MCF 10A (cell line): Measurements from ENCODE around the gene PDE4D. TPM values are rescaled to one million over a fixed set of nuclear protein-coding genes. Genes with fewer than 3 reads are reported as not detected.

Source experiments
- BruUV-seq: library from RNA; stranded (reverse); fragments of 400-500 nt; replicated peaks from 2 replicates; lab custom pipeline; 2021; lab: Mats Ljungman, UMichigan
- CTCF ChIA-PET: fragments of 300-600 bp; sonication (Branson Sonifier 250); formaldehyde crosslinking; extraction: SDS; loops from one replicate; lab custom pipeline; 2021; ENCODE audit warnings: antibody characterized with exemption, inconsistent platforms; lab: Yijun Ruan, JAX
- POLR2A ChIA-PET: fragments of 300-600, 350-650 bp; sonication (Branson Sonifier 250); formaldehyde crosslinking; extraction: SDS; loops from one replicate; lab custom pipeline; 2020; ENCODE audit warnings: antibody characterized with exemption, inconsistent platforms; lab: Yijun Ruan, JAX
- DNase-seq: peaks from one replicate; pipeline ENCODE4 v3.0.0-alpha.2; 2018; ENCODE audit not compliant: unreplicated experiment
- H3K27ac Mint-ChIP-seq: one replicate; pipeline ENCODE4 v1.8.0; 2022; ENCODE audit warnings: mild to moderate bottlenecking, low read depth, mixed read lengths; ENCODE audit not compliant: unreplicated experiment
- H3K27me3 Mint-ChIP-seq: one replicate; pipeline ENCODE4 v1.8.0; 2022; ENCODE audit warnings: mixed read lengths; ENCODE audit not compliant: insufficient read depth, unreplicated experiment
- H3K36me3 Mint-ChIP-seq: one replicate; pipeline ENCODE4 v1.8.0; 2022; ENCODE audit warnings: mild to moderate bottlenecking, moderate library complexity, mixed read lengths; ENCODE audit not compliant: insufficient read depth, unreplicated experiment
- H3K4me1 Mint-ChIP-seq: one replicate; pipeline ENCODE4 v1.8.0; 2022; ENCODE audit warnings: mixed read lengths; ENCODE audit not compliant: insufficient read depth, unreplicated experiment
- H3K4me3 Mint-ChIP-seq: one replicate; pipeline ENCODE4 v1.8.0; 2022; ENCODE audit warnings: mild to moderate bottlenecking, moderate library complexity, mixed read lengths; ENCODE audit not compliant: unreplicated experiment
- H3K9me3 Mint-ChIP-seq: one replicate; pipeline ENCODE4 v1.8.0; 2022; ENCODE audit warnings: mixed read lengths; ENCODE audit not compliant: unreplicated experiment
- intact Hi-C: fragments of 100-400 bp; cut with micrococcal nuclease; formaldehyde crosslinking; loops from 2 replicates; pipeline ENCODE4 v1.14.1; 2022
- microRNA-seq: library from miRNA; unstranded; fragments of <30 nt; microRNA quantifications from one replicate; pipeline ENCODE4 v1.2.0, GENCODE V29; 2022
- total RNA-seq: library from RNA; stranded (reverse); gene quantifications from 2 replicates; pipeline ENCODE4 v1.2.3, GENCODE V29; 2022
- TF ChIP-seq, protein P1 (sequence below): fragments of 200-600 bp; IDR thresholded peaks from one replicate; pipeline ENCODE4 v1.8.0; 2022; ENCODE audit warnings: antibody characterized with exemption, mild to moderate bottlenecking; ENCODE audit not compliant: unreplicated experiment

Gene PDE4D
- total RNA-seq, 1 experiment from 2014 or later, result 85.0 TPM

DNA sequence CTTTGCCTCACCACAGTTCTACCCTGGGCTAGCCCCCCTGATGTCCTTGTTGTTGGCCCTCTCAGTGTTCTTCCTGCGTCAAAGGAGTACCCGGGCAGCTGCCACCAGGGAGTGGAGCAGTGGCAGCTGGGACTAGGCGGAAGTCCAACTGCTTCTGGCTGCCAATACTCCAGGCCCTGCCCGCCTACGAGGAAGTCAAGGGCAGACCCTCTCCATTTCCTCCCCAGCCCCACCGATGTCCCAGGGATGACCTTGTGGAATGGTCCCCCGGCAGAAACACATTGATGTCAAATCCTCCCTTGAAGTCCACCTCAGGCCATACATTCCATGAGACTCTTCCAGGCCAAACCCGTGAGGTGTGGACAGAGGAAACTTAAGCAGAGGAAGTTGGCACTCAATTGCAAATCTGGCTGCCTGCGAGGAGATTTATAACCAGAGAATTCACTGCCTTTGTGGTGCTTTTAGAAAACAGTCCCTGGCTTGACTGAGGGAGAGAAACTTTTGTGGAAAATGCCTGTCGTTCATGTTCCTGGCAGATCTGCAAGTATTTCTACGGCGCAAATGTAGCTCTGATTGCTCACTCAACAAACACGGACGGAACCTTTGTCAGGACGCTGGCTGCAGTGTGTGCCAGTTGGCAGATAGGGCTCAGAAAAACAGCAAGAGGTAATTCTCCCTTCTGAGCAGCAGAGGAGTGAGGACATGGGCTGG is 970.9 kb downstream of the PDE4D start:
- no peak for DNase-seq
- no TSS peak for BruUV-seq
- Mint-ChIP-seq H3K36me3 (no peaks in the 10 kb centered on the region), H3K27ac (no peak overlapping the region), H3K9me3 (no peaks in the 10 kb centered on the region), H3K27me3 (peaks cover 13% of the 10 kb centered on the region), H3K4me3 (no peak overlapping the region), H3K4me1 (peaks cover 21% of the 10 kb centered on the region)
- CTCF ChIA-PET, result interaction anchor here (0.7 to 0.8 kb wide), 2 partner anchors 31 to 36 kb away, joined by 3 read pairs; no protein-coding TSS in a partner anchor
- intact Hi-C loops, result no loop called here
- TF ChIP-seq, protein P1, sequence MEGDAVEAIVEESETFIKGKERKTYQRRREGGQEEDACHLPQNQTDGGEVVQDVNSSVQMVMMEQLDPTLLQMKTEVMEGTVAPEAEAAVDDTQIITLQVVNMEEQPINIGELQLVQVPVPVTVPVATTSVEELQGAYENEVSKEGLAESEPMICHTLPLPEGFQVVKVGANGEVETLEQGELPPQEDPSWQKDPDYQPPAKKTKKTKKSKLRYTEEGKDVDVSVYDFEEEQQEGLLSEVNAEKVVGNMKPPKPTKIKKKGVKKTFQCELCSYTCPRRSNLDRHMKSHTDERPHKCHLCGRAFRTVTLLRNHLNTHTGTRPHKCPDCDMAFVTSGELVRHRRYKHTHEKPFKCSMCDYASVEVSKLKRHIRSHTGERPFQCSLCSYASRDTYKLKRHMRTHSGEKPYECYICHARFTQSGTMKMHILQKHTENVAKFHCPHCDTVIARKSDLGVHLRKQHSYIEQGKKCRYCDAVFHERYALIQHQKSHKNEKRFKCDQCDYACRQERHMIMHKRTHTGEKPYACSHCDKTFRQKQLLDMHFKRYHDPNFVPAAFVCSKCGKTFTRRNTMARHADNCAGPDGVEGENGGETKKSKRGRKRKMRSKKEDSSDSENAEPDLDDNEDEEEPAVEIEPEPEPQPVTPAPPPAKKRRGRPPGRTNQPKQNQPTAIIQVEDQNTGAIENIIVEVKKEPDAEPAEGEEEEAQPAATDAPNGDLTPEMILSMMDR, result no peak
- POLR2A ChIA-PET, result no interaction called here

DNA sequence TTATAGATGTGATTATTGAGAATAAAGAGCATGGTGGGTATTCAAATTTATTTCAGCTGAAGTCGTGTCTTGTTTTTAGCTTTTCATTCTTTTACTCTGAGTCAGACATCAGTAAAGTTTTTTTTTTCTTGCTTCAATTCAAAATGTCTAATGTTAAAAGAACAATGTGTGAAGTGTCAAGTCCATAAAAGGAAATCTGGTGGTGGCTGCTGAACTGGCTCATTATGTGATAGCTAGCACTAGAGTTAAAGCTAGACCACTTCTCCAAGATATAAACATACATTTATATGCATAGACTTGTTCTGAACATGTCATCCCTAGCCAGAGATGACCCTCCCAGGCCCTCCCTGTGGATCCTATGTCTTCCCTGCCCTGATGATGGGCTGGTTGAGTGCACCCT is 972.4 kb downstream of the PDE4D start:
- TF ChIP-seq, protein P1, result no peak
- ChIA-PET CTCF (no interaction called here), POLR2A (no interaction called here)
- Mint-ChIP-seq H3K4me1 (peaks cover 12% of the 10 kb centered on the region), H3K9me3 (no peaks in the 10 kb centered on the region), H3K27me3 (peaks cover 13% of the 10 kb centered on the region), H3K4me3 (no peak overlapping the region), H3K36me3 (no peaks in the 10 kb centered on the region), H3K27ac (no peak overlapping the region)
- intact Hi-C loops, result no loop called here
- no TSS peak for BruUV-seq
- no peak for DNase-seq

DNA sequence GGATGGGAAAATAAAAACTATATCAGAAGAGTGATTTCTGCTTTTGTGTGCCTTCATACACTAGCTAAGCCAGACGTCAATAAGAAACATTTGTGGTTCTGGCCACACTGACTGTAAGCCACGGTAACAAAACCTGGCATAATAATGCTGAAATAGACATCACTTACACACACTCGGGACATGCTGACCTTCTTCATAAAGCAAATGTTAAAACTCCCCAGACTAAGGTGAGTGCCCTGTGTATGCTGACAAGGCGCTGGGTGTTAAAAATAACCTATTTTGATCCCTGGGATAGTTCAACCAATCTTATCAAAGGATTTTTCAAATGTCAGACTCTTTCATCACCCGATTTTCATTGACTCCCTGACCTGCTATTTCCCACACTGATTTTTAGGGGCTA is 973.7 kb downstream of the PDE4D start:
- TF ChIP-seq, protein P1, result no peak
- Mint-ChIP-seq H3K36me3 (no peaks in the 10 kb centered on the region), H3K27me3 (peaks cover 13% of the 10 kb centered on the region), H3K4me3 (no peak overlapping the region), H3K9me3 (no peaks in the 10 kb centered on the region), H3K27ac (no peak overlapping the region), H3K4me1 (peaks cover 6% of the 10 kb centered on the region)
- ChIA-PET CTCF (interaction anchor here (0.9 to 1.0 kb wide), 2 partner anchors 17 to 30 kb away, joined by 3 to 4 read pairs; no protein-coding TSS in a partner anchor), POLR2A (no interaction called here)
- intact Hi-C loops, result no loop called here
- BruUV-seq, result no TSS peak
- no peak for DNase-seq

Small RNA genes within 50 kb of the gene (microRNA-seq; reads per million reads assigned to microRNA genes)
- 73.5 reads per million, percentile 70 among the genes with 10 or more reads in this experiment for gene MIR582
